DMS79 (cell line): Measurements from ENCODE around the gene MZT2A.
"Not testable (repeated sequence)": the region's sequence is repeated elsewhere in the genome, so short reads cannot be mapped to it uniquely, and the experiment has no call there.

Source experiments
- DNase-seq: peaks from one replicate; lab custom pipeline; 2025; lab: John Stamatoyannopoulos, UW

The MZT2A gene

GRCh38 chr2:131451265-131451949 lies 40.8 kb downstream of the MZT2A start:
- not testable (repeated sequence) for DNase-seq

DNA sequence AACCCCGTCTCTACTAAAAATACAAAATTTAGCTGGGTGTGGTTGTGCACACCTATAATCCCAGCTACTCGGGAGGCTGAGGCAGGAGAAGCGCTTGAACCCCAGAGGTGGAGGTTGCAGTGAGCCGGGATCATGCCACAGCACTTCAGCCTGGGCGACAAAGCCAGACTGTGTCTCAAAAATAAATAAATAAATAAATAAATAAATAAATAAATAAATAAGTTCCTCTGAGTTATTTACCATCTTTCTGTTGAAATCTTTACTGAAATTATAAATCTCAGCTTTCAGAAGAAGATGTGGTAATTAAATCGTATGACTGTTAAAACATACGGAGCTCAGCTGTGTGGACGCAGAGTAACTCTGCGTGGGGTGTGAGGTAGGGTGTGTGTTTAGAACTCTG lies 44.2 kb downstream of the MZT2A start:
- DNase-seq: not testable (repeated sequence)

DNA sequence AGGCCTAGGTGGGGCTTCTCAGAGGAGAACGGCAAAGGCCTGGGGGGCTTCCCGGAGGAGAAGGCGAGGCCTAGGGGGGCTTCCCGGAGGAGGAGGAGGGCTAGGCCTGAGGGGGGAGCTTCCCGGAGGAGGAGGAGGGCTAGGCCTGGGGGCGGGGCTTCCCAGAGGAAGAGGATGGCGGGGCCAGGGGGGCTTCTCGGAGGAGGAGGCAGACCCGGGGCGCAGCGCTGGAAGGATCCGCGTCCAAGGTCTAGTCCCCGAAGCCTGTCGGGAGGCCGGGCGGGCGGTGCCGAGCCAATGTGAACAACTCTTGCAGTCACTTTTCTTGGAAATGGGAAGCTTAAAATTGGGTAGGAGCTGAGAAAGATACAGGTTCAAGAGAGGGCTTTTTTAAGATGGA lies 46.3 kb downstream of the MZT2A start:
- no peak for DNase-seq

GRCh38 chr2:131445515-131445797 lies 46.7 kb downstream of the MZT2A start:
- not testable (repeated sequence) for DNase-seq

- not testable (repeated sequence) for DNase-seq
Observed at GRCh38 chr2:131444736-131445514, 47.3 kb downstream of the MZT2A start.

DNA sequence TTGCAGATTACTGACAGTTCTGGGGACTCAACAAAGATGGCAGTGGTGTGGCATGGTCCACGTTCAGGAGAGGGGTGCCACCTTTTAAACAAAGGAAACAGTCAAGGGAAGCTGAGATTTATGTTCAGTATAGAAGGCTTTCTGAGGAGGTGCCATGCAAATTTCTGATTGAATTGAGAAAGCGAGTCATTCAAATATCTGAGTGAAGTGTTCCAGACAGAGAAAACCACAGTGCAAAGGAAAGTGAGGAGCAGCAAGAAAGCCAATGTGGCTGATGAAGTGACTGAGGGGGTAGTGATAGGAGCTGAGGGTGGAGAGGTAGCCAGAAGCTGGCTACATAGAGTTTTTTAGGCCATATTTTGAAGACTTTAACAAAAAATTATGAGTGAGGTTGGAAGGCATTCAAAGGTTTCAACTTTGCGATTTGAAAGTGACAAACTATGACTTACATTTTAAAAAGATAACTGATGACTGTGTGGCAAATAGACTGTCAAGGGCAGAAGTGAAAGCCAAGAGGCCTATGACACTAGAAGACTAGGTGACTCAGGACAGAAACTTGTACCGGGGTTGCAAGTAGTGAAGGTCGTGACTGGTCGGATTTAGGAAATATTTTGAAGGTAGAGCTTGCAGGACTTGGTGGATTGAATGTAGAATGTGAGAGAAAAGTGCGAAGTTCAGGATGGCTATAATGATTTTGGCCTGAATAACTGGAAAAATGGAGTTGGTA lies 51.3 kb downstream of the MZT2A start:
- not testable (repeated sequence) for DNase-seq
